Activated CD8-positive, alpha-beta memory T cell treated with anti-CD3 and anti-CD28 coated beads, Interleukin-2, amount 50 U/mL, for 24 hours (primary cell): ENCODE data around the gene ARHGEF16.

Experiments used
- DNase-seq: peaks from one replicate; pipeline ENCODE4 v3.0.0-alpha.2; 2020; ENCODE audit errors: extremely low read depth

ARHGEF16 gene

DNA sequence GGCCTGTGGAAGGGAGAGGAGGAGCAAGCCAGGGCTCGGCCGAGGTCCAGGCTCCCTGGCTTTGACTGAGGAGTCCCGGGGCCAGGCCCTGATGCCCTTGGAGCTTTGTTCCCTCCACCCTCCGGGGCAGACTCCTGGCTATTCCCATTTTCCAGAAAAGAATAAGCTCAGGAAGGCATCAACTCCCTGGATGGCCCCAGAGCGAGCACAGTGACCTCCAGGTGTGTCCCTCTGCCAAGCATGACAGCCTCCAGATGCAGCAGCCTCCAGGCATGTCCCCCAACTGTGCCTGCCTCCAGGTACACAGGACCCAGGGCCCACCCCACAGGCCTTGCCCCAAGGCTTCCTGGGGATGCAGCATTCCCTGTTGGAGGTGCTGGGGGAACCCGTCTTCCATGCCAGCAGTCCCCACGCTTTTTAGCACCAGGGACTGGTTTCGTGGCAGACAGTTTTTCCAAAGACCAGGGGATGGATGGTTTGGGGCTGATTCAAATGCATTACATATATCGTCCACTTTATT, 15.7 kb upstream of the ARHGEF16 start:
- no peak for DNase-seq

- DNase-seq = no peak
Observed at GRCh38 chr1:3439346-3440299, 14.8 kb upstream of the ARHGEF16 start.

GRCh38 chr1:3440300-3440681, 14.2 kb upstream of the ARHGEF16 start:
- DNase-seq = no peak

DNA sequence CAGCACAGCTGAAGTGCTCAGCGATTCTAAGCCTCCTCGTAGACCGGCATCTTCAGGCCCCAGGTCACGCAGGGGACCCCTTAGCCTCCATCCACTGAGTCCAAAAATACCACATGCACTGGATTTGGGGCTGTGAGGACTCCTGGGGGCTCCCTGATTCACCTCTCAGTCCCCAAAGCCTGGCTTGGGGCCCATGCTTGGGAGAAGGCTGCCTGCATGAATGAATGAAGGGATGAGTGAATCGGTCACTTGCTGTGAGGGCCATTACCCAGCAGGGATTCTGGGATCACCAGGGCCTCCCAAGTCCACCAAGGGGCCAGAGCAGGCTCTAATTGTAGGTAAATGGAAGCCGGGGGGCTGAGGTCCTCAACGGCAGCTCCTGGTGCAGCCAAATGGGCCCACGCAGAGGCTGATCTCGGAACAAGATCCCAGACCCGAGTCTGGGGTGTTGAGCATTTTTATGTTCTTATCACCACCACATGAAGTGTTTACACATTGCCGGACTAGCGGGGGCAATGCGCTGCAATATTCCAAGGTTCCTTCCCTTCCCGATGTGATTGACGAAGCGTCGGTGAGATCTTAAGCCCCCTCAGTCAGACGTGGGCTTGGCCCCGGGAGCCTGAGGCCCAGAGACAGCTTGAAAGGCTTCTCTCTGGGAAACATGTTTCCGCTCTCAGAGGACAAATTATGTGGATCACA, 13.6 kb upstream of the ARHGEF16 start:
- DNase-seq = no peak

DNA sequence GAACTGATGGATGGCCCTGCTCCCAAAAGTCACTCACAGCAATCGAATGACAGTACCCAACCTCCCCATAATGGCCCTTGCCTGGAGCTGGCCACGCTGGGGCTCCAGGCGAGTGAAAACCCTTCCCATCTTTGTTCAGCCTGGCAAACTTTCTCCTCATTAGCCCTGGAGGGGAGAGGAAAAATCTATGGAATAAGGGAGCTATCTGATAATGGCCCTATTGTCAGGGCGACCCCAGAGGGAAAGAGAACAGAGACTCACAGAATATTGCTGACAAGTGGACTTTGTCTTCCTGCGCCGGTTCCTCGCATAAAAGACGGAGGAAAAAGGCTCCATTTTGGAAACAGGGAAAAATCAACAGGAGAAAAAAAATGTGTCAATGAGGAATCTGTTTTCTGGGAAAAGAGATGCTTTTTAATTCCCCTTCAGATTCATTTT, 13.0 kb upstream of the ARHGEF16 start:
- DNase-seq = no peak

DNA sequence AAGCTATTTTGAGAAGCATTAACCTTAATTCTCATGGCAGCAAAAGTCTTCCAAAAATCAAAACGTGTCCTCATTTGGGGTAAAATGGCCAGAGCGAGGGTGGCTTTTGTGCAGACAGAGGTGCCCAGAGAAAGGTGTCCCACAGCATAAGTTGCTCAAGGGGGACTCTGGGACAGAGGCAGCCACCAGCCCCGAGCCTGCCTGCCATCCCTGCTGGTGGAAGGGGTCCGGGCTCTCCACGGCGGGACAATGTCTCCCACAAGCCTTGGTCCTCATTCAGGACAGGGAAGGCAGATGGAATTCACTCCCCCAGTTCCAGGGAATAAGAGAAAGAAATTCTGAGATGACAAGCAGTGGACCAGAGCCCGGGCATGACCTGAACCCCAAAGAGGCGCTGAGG, 12.6 kb upstream of the ARHGEF16 start:
- DNase-seq = no peak

- no peak for DNase-seq
Observed at GRCh38 chr1:3442331-3442730, 12.1 kb upstream of the ARHGEF16 start.

- DNase-seq = no peak
Observed at GRCh38 chr1:3442901-3443300, 11.6 kb upstream of the ARHGEF16 start.

GRCh38 chr1:3443807-3444206, 10.7 kb upstream of the ARHGEF16 start:
- no peak for DNase-seq

GRCh38 chr1:3444298-3444697, 10.2 kb upstream of the ARHGEF16 start:
- no peak for DNase-seq

GRCh38 chr1:3444736-3445135, 9.7 kb upstream of the ARHGEF16 start:
- no peak for DNase-seq

DNA sequence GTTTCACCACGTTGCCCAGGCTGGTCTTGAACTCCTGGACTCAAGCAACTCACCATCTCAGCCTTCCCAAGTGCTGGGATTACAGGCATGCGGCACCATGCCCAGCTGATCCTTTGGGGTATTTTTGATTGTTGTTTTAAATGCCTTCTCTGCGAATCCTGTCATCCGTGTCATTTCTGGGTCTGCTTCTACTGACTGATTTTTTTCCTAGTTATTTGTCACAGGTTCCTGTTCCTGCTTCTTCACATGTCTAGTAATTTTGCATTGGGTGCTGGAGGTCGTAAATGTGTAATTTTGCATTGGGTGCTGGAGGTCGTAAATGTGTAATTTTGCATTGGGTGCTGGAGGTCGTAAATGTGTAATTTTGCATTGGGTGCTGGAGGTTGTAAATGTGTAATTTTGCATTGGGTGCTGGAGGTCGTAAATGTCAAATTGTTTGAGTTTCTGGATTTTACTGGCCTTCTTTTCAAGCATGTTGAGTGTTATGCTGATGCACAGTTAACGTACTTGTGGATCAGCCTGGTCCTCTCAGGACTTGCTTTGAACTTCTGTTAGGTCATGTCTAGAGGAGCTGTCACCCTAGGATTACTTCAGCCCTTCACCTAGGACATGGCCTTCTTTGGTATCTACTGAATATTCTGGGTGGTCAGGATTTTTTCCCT, 4.1 kb upstream of the ARHGEF16 start:
- no peak for DNase-seq

GRCh38 chr1:3450983-3451382, 3.5 kb upstream of the ARHGEF16 start:
- no peak for DNase-seq

DNA sequence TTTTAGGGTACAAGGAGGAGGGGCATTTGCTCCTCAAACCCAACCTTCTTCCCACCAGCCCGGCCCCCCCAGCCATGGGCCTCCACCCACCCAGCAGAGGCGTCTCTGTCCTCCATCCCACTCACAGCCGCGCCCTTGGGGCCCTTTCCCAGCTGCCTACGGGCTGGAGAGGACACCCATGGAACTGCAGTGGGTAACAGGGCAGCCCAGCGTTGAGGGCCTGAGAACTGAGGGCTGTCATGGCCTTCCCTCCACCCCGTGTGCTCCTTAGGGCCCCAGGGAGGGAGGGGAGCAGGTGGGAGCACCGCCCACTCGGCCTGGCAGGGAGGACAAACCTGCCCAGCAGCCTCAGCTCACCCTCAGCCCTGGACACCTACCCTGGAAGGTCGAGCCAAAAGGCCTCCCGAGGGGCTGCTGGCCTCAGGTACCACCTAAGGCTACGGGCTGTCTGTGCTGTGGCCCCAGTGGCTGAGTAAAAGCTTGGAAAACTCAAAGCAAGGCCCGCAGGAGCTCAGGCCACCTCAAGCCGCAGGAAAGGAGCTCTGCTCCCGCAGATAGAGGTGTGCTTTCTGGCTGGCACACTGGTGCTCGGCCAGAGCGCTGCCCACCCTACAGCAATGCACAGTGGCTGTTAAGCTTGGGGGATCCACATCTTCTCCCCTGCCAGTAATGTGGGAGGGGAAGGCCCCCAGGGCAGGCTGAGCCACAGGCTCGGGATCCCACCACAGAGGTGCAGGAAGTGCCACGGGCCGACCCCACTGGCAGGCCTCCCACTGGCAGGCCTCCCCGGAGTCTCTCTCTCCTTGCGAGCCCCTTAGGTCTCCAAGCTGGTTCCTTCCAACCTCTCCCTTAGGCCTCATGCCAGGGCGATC, 2.2 kb upstream of the ARHGEF16 start:
- no peak for DNase-seq

DNA sequence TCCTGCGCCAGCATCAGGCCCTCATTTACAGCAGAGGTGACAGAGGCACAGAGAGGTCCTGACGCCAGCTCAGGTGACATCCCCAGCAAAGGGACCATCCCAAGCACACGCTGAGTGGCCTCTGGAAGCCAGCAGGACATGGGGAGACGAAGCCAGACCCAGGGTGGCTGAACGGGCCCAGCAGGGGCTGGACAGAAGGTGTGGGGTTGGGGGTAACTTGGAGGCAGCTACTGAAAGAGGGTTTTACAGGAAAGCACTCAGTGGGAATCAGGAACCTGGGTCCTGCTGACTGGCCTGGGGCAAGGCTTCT, 1.6 kb upstream of the ARHGEF16 start:
- DNase-seq = no peak

GRCh38 chr1:3453203-3453761, 1.2 kb upstream of the ARHGEF16 start:
- peak; percentile 35 for DNase-seq

- no peak for DNase-seq
Observed at GRCh38 chr1:3454811-3455618, 550 bp downstream of the ARHGEF16 start.

DNA sequence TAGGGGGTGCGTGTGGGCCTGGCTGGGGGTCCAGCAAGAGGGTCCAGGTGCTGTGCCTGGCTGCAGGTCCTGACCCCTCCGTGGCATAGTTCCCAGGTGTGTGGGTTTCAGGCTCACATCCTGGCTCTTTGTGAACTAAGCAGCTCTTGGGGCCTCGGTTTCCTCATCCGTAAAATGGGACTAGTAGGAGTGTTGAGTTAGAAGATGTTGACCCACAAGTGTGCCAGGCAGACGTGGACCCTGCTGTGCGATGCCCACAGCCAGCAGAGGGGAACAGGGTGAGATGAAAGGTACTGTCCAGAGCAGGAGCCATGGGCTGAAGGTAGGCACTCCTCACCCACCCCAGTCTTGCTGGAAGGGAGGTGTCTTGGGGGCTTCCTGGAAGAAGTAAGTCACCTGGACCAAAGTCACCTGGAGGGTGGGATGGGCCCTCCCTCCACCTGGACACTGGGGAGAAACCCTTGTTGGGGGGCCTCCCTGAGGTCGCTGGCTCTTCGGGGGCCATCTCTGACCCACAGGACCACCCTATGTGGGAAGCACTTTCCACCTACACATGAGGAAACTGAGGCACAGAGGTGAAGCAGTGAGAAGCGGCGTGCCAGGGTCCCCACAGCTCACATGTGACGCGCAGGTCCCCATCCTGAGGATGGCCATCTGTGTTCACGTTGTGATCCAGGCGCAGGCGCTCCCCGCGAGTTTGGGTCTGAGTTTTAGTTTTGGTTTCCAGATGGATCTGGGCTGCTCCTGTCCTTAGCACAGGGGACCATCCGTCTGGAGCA, 1.4 kb downstream of the ARHGEF16 start:
- DNase-seq = no peak

GRCh38 chr1:3456449-3456963, 2.0 kb downstream of the ARHGEF16 start:
- no peak for DNase-seq
